ENCODE data around the gene HVCN1.
A peak's percentile ranks its signal among the peaks of the same experiment; 100 is the strongest.
"Not testable (repeated sequence)": the region's sequence is repeated elsewhere in the genome, so short reads cannot be mapped to it uniquely, and the experiment has no call there.

Gene HVCN1

DNA sequence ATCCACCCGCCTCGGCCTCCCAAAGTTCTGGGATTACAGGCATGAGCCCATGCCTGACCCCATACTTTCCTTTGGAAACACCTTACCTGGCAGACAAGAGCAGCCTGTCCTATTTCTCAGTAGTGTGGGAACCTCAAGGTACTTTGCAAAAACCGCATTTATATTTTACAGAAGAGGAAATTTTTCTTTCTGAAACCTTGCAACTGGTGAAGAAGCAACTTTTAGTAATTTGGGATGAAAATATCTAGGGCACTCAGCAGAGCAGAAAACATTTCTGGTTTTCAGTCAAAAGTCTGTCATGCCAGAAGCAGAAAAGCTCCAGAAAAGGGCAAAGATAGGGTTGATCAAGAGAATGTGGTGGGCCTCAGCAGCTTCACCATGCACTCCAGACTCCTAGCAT lies 21.2 kb downstream of the HVCN1 start:
- no peak for DNase-seq (ENCODE audit: low spot score)

DNA sequence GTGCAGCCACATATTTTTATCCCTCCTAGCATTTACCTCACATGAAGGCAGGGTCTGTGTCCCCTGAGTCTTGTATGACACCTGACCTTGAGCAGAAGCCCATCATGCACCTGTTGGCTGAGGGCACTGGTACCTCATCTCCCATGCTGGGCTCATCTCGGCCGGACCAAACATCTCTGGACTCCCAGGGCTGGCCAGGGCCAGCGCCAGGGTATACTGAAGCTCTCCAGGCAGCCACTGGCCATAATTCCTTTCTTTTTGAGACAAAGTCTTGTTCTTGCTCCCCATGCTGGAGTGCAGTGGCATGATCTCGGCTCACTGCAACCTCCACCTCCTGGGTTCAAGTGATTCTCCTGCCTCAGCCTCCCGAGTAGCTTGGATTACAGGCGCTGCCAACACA lies 22.0 kb downstream of the HVCN1 start:
- DNase-seq (ENCODE audit: low spot score): no peak

DNA sequence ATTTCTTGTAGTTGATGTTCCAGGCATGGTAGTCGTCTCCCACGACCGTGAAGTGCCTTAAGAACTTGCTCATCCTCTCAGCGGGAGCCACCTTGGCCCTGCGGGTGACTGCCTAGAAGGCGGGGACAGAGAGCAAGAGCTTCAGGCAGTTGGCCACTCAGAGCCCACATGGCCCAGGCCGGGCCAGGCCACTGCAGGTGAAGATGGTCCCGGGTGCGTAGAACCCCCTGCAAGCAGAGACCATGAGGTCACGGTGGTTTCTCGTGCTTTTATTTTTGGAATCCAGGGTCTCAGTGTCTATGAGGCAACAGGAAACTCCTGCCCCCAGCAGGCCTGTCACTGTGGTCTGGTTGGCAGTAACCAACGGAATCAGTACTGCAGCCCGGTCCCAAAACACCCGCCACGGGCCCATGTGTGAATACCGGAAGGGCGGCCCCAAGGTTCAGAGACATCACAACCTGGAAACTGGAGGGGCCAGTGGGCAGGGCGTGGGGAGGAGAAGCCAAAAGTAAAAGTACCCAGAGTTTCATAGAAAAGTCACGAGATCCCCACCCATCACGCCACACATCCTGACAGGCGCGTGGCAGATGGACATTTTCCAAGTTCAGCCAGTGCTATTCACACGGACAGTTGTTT lies 27.5 kb downstream of the HVCN1 start:
- DNase-seq (ENCODE audit: low spot score): peak; percentile 42

DNA sequence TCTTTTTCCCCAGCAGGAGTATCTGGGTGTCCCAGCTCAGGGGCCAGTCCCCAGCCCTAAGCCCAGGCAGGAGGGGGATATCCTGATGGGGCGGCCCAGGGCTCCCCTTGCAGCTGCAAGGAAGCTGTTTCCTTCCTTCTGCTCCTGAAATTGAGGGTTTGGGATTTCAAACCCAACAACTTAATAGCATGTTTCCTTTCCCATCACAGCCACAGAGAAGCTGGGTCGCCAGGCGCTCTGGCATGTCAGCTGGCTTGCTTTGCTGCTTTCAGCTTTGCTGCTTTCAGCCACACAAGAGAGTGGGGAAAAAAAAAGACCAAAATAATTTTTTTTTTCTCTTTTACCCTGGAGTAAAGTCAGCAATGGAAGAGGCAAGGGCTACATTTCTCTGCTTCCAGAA lies 30.0 kb downstream of the HVCN1 start:
- DNase-seq (ENCODE audit: low spot score): no peak

DNA sequence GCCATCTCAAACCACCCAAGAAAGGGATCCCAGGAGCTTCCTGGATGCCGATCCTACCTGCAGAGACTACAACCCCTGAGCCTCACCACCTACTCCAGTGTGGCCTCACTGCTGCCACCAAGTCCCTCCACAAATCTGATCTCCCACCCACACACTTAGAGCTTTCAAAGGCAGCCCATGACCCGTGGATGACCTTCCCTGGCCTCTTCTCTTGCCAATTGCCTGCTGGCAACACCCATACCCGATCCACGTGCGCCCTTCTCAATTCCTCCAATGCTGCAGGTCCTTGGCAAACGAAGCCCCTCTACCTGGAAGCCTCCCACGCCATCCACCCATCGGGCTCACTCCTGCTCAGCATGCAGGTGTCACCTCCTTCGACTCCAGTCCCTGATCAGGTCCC lies 30.7 kb downstream of the HVCN1 start:
- DNase-seq (ENCODE audit: low spot score): no peak

DNA sequence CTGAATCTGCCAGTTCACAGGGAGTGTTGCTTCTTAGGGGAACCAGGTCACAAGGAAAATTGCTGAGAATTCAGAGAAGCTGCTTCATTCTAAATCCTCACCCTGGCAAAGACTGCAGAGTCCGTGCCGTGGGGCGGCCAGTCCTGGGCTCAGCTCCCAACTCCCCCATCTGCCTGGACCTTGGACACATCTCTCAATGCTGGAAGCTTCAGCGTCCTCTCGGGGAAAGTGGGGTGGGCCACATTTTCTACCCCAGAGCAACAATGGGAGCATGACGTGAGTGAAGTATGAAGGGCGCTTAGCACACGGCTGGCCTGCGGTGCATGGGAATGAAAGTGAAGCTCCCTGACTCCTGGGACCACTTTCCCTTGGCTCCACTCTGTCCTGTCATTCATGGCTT lies 31.2 kb downstream of the HVCN1 start:
- DNase-seq (ENCODE audit: low spot score): no peak

DNA sequence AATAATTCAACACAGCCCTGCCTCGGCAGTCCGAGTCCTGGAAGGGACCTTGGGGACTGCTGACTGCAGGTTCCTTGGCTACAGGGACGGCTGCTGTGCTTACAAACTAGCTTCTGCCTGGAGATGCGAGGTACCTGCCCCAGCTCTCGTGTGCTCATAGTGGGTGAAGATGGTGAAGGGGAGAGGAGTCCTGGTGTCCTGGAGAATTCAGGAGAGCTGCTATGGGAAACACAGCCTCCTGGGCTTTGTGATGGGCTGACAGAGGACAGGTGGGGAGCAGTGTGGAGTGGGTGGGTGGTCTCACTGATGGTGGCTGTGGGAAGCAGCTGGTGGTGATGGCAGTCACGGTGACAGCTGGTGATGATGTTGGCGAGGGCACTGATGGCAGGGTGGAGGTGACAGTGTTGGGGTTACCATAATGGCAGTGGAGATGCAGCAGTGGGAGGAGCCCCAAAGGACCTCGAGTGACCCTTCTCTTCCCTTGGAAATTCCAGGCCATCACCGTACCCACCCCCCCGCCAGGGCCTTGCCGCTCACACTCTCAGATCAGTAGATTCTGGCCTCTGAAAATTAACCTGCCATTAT lies 32.8 kb downstream of the HVCN1 start:
- DNase-seq (ENCODE audit: low spot score): no peak

DNA sequence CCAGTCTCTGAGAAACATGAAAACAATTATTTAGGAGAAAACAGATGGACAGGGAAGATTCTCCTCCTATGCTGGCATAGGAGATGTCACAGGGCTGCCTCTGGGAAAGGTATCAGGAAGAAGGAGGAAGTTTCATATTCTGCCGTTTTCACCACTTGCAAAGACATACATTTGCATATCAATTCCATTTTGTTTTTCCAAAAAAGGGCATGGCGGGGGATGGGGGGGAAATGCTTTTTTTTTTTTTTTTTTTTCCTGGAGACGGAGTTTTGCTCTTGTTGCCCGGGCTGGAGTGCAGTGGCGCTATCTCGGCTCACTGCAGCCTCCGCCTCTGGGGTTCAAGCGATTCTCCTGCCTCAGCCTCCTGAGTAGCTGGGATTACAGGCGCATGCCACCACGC lies 34.7 kb downstream of the HVCN1 start:
- DNase-seq (ENCODE audit: low spot score): not testable (repeated sequence)

DNA sequence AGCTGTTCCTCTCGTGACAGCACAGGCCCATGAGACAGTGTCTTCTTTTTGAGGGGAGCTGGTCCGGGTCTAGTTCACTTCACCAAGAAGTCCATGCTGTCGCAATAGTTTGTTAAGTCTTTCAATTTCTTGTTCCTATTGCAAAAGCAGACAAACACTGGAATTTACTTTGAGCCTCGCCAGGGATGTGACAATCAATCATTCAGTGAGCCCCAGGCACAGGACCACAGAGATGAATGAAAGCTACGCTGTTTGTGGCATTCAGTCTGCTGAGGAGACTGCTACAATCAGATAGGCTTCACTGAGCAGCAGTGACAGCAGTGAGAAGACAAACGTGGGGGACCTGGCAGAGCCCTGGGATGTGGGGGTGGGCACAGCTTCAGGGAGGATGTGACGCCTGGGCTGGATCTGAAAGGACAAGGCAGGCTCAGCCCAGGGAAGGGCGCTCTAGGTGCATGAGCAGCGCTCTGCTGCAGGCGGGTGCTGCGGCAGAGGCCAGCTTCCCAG lies 39.5 kb downstream of the HVCN1 start:
- DNase-seq (ENCODE audit: low spot score): no peak

DNA sequence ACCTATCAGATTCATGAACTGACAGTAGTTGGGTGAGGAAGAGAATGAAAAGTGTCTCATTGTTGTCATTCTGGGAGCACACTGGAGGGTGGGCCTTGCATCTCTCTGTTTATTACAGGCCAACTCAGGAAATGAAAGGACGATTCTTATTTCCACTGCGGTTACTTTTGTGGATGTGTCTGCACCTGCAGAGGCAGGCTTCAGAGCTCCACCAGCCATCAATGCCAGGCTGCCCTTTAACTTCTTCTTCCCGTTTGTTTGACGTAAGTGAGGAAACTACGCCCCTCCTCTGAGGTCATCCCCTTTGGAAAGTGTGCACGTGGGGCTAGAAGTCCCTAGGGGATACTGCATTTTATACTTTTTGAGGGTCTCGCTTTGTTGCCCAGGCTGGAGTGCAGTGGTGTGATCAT lies 41.3 kb downstream of the HVCN1 start:
- no peak for DNase-seq (ENCODE audit: low spot score)

DNA sequence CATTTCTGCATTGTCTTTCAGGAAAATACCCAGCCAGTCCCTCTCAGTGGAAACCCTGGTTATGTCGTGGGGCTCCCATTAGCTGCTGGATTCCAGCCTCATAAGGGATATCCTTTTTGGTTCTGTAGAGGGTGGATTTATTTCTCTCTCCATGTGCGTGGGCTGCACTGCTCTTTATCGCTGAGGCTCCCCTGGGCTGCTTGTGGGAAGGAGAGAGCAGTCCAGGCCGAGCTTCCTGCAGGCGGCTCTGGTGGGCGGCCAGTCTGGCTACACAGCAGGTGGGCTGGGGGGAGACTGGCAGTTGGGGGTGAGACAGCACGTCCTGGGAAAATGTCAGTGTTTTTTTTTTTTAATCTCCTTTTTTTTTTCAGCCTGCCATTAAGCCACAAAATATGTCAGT lies 47.4 kb downstream of the HVCN1 start:
- DNase-seq (ENCODE audit: low spot score): no peak

DNA sequence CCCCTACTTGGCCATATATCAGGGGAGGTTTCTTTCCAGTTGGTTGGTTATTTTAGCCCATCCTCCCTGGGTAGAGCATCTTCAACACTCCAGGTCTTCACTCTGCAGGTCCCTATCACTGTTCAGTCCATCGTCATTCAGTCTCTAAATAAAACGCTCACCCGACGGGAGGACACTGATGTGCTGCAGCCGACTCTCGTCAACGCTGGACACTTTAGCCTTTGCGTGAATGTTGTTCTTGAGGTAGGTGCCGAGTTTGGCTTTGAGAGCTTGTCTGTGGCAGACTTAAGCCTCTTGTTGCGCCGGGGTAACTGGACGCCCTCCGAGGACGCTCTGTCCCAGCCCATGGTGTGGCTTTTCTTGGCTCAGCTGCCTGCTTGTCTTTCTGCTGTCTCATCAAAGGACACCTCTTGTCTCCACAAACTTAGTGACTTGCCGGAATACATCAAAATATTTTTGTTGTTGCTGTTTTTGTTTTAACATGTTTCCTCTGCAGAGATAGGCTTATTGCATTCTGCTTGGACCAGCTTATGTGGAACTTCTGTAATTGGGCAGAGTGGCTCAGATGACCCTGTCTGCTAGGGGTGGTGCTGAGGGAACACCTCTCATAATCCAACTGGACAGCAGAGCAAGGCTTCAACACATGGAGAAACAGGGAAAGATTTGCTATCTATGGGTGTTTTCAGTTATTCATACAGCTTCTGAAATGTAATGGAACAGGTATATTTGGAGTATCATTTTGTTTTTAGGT lies 48.5 kb downstream of the HVCN1 start:
- DNase-seq (ENCODE audit: low spot score): no peak

DNA sequence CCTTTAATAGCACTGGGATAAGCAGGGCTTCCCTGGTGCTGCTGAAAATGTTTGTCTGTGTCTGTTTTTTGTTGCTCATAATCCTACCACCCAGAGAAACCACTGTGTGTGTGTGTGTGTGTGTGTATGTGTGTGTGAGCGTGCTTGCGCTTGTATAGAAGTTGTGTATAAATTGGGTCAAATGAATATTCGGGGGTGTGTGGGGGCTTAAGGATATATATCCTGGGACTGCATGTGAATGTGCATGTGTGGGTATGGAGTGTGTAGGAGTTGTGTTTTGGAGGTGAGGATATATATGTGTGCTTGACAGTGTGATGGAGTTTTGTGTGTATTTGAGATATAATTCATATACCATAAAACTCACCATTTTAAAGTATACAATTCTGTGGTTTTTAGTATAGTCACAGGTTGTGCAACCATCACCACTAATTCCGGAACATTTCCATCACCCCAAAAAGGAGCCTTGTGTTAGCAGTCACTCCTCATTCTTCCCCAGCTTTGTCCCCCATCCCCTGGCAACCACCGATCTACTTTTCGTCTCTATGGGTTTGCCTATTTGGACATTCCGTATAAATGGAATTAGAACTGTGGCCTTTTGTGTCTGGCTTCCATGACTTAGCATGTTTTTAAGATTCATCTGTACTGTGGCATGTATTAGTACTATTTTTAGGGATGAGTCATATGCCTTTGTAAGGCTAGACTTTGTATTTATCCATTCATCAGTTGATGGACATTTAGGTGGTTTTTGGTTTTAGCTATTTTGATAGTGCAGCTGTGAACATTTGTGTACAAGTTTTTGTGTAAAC lies 49.4 kb downstream of the HVCN1 start:
- DNase-seq (ENCODE audit: low spot score): no peak

DNA sequence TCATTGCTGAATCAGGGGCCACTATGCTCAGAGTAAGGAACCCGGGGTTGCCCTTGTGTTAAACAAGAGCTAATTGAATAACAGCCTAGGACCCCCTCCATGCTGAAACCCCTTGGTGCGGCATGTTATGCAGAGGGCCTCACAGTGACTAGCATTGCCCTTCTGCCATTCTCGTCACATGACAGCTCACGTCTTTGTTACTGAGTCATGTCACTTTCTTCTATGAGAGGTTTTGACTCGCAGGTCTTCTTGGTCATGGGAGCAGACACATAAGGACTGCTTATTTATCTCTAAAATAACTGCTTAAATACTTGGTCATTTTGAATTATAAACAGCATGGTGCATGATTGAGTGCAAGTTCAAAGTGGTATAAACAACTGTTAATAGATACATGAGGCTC lies 50.1 kb downstream of the HVCN1 start:
- DNase-seq (ENCODE audit: low spot score): no peak

DNA sequence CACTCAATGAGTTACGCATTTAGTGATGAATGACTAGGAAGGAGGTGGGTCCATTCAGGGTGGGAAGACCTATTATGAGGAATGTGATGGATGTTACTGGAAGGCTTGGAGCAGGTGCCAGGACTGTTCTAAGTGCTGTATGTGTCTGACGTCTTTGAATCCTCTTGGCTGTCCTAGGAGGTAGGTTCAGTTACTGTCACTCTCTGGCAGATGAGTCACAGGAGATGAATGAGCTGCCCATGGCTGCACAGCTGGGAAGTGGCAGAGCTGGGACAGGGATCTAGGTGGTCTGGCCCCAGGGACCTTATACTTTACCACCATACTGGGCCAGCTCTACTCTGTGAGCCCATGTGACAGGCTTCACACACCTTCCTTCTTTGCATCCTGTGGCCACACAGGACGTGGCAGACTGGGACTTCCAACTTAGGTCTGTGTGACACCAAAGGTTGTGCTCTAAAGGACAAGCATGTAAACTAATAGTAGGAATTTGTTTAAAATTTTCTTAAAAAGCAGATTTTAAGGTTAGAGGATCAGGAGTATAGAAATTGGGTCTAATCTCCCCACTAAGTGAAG lies 51.0 kb downstream of the HVCN1 start:
- no peak for DNase-seq (ENCODE audit: low spot score)

DNA sequence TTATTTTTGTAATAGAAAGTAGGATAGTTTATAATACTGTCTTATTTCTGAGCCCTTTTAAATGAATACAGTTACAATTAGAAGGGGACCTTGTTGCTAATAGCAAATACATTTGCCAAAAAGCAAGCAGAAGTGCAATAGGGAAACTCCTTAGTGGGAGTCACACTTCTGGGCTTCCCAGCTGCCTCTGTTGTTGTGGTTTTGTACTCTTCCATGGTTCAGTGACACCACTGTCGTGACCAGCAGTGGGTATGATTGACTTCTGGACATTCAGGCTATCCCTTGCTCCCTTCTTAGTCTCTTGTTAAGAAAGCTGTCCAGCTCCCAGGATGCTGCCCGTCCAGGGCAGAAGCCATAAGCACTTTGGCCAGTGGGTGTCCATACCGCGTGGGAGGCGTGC lies 52.4 kb downstream of the HVCN1 start:
- DNase-seq (ENCODE audit: low spot score): no peak

DNA sequence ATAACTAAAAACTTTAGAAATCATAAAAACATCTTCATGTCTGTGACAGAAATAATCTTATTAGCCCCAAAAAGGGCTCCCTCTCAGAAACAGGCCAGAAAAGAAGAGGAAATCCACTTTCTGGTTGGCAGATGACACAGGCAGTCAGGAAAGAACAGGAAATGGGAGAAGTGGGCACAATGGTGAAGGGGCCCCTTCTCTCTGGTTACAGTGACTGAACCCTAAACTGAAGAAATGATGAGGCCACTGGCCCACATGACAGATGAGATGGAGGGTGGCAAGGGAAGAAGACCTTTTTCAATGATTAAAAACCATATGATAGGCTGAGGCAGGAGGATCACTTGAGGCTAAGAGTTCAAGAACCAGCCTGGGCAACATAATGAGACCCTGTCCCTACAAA lies 53.9 kb downstream of the HVCN1 start:
- no peak for DNase-seq (ENCODE audit: low spot score)

DNA sequence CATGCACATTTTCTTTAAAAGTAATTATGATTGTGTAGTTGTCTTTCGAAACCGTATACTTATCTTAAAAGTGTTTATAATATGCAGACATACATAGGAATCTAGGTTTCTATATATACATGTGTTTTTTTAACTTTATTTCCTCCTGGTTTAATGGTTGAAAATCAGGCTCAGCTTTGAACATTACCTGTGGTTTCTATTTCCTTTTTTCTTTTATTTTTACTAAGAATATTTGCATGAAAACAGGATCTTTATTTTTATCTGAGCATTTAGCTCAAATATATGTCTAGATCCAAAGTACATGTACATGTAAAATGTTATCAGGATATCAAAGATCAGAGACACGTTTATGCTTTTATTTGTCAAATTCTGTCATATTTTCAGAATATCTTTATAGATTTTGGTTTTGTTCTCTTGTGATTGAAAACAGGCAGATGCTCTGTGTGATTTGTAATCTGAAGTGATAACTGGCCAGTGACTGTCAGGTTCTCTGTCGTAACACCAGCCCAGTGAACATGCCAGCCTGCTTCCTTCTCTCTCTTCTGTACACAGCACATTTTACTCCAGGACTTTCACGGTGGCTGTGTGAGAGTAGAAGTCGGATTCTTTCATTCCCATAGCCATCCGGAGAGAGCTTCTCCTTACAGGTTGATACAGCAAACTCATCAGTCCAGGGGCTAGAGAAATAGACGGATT lies 61.3 kb downstream of the HVCN1 start:
- DNase-seq (ENCODE audit: low spot score): no peak

DNA sequence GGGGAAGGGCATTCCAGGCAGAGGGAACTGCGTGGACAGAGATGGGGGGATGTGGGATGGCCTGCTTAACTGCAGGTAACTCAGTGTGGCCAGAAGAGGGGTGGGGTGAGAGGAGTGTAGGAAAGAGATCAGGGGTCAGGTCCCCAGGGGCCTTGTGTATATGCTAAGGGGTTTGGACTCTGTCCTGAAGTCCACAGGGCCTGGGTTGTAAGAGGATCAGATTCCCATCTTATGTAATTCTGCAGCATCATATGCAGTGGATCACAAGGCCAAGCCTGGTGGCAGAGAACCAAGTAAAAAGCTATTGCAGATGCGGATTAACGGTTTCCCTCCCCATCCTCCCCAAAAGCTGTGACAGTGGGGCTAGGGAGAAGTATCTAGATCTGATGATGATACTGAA lies 66.3 kb downstream of the HVCN1 start:
- DNase-seq (ENCODE audit: low spot score): no peak

DNA sequence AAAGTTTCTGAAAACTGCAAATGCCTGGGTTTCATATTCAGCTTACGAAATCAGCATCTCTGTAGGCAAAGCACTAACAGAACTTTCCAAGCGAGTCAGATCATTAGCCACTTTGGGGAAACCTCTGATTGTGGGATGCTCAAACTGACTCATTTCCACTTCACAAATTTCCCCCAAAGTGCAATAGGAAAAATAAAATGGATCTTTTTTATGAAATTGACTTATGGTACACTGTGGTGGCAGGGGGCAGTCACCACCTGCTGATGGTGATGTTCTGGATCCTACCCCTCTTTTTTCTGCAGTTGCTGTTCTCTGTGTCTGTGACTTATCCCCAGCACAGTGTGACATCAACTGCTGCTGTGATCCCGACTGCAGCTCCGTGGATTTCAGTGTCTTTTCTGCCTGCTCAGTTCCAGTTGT lies 69.4 kb downstream of the HVCN1 start:
- DNase-seq (ENCODE audit: low spot score): no peak

DNA sequence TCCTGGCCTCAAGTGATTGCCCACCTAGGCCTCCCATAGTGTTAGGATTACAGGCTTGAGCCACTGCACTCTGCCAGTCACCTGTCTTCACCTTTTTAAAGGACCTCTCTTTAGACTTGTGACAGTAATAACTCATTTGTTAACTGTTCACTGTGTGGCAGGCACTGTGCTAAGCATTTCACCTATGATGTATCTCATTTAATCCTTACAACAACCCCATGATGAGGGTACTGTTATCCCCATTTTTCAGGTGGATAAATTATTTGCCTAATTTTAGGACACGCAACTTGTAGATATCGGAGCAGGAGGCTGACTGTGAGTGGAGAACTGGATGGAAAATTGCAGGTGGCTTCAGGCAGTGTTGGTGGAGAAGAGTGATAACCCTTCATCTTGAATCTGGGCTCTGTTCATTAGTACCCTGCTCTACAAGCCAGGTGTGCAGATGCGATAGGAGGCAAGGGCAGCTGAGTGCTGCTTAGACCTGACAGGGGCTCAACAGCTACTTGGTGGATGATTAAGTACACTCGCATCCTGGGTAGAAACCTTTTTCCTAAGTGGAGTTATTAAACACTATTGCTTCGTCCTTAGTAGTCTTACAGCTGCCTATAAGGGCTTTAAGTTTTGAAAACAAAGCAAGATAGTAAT lies 72.3 kb downstream of the HVCN1 start:
- DNase-seq (ENCODE audit: low spot score): no peak

All from CD4-positive, alpha-beta T cell treated with Interleukin-2 at 100 ng/mL for 4 hours (primary cell).